ENCODE data around the gene ABCA4.

ABCA4 gene

GRCh38 chr1:94055459-94056122 lies 65.4 kb downstream of the ABCA4 start:
- no peak for DNase-seq (ENCODE audit: low spot score)

GRCh38 chr1:94050675-94051074 lies 70.3 kb downstream of the ABCA4 start:
- no peak for DNase-seq (ENCODE audit: low spot score)

DNA sequence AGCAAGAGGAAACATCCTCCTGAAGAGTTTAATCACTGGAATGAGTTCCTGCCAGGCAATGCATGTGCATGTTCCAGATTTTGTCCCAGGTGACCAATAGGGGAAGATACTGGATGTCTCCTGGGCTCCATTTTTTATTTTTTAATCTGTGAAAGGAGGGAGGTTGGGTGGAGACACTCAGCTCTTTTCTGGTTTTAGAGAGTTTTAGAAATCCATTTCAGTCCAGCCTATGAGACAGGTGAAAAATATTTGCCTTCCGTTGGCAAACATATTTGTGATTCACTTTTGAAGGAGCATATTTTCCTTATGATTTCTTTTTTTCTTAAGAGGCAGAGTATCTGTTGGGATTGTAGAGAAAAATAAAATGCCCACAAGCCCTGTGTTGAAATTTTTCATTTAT lies 70.7 kb downstream of the ABCA4 start:
- no peak for DNase-seq (ENCODE audit: low spot score)

DNA sequence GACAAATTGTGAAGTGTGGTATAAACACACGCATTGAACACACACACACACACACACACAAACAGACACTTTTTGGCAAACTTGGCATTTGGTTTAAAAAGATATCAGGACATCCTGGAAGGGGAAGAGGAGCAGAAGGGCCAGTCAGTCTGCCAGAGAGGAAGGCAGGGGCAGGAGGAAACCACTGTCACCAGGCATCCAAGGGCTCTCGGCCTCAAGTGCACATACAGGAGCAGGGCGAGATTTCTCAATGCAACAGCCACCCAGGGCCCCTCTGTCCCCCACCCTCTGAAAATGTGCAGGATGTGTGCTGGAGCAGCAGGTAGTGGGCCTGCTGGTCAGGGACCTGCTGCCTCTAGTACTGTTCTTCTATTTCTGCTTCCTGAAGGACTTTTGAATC lies 71.2 kb downstream of the ABCA4 start:
- no peak for DNase-seq (ENCODE audit: low spot score)

DNA sequence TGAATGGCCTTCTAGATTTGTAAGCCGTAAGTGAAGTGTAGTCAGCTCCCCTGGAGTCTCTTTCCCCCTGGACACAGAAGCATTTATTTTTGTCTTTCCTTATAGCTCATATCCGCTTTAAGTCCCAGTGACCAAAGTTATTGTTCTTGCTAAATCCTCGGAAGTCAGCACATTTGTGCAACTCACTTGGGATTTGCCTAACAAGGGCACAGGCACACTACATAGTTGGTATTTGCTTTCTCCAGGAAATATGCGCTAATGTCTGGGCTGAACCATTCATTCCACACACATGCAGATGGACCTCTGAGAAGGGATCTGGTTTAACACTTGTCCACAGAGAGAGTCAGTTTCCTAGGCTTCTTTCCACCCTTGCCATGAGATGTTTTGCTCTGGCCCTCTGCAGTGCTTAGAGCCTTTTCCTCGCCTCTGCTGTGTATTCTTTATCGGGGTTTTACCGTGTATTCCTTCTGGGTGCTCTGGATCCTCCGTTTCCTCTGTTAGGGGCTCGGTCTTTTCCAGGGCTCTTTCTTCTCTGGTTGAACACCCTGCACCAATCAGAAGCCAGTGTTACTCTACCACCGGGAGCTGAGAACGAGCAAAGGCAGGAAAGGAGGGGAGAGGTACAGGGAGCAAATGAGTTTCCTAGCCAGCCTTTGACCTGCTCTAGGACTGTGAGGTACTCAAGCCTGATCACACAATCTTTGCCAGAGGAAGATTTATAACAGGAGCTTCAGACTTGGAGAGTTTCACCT lies 72.4 kb downstream of the ABCA4 start:
- no peak for DNase-seq (ENCODE audit: low spot score)

DNA sequence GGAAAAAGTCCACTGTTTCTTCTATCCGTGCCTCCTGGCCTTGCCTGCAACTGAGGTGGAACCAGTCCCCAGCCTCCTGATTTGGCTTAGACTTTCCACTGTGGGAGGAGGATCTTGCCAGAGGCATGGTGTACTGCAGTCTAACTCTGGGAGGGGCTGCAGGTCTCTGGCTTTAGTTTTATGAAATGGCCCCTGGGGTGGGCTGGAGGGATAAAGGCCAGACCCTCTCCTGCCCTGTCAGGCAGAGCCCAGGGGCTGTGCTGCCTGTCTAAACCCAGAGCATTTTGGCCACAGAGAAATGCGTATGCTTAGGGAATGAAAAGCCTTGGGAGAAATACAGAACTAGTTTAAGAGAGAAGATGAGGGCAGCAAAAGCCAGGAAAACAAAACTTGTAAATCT lies 73.0 kb downstream of the ABCA4 start:
- DNase-seq (ENCODE audit: low spot score): no peak

- DNase-seq (ENCODE audit: low spot score): peak; percentile 88
Measured at GRCh38 chr1:94045465-94046056, 75.4 kb downstream of the ABCA4 start.

- DNase-seq (ENCODE audit: low spot score): peak; percentile 53
Measured at GRCh38 chr1:94044891-94045290, 76.1 kb downstream of the ABCA4 start.

DNA sequence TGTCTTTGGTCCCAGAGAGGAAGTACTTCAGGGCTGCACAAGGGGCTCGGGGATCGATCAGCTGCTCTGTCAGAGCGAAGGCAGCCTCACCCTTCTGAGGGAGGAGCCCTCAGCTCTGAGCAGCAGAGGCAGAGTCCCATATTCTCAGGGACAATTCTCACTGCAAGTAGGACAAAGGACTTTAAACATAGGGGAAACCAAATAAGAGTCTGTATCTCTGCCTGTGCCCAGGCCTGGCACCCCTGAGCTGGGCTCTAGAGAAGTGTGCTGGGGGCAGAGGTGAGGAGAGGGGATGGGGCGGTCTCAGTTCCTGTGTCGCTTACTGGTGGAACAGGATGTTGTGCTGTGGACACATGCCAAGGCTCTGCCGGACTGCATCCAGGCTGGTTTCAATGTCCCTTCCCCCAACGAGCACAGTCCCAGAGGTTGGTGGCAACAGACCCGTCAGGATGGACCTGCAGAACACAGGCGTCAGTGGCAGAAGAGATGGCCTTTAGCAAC lies 76.6 kb downstream of the ABCA4 start:
- DNase-seq (ENCODE audit: low spot score): peak; percentile 51

DNA sequence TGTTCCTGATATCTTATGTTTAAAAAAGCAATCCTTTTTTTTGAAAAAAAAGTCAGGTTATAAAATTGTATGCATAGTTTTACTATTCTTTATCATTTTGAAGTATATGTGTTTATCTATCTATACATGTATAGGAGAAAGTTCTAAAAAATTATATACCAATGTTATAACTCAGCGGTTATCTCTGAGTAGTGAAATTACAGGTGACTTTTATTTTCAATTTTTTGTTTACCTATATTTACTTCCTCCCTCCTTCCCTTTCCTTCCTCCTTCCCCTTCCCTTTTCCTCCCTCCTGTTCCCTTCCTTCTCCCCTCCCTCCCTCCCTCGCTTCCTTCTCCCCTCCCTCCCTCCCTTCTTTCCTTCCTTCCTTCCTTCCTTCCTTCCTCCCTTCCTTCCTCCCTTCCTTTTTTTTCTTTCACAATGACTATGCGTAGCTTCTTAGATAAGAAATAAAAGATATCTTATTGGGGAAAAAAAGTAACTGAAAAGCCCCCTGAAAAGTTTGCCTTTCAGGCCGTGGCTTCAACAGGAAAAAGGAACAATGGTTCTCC lies 77.1 kb downstream of the ABCA4 start:
- no peak for DNase-seq (ENCODE audit: low spot score)

GRCh38 chr1:94042388-94042787 lies 78.6 kb downstream of the ABCA4 start:
- DNase-seq (ENCODE audit: low spot score): no peak

- peak; percentile 88 for DNase-seq (ENCODE audit: low spot score)
Measured at GRCh38 chr1:94039871-94040569, 80.9 kb downstream of the ABCA4 start.

DNA sequence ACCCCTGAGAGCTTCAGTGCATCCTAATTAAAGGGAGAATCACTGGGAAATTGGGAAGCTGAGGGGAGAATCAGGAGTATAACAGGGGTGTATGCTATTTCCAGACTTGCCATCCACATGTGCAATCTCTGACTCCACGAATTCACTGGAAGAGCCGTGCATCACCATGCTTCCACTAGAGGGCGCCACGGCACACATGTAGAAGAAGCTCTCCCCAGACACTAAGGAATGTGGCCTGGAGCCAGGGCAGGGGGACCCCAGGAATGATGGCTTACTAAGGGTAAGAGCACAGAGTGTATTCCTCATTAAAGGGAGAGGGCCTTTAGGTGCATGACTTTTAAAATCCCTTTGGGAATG lies 81.5 kb downstream of the ABCA4 start:
- DNase-seq (ENCODE audit: low spot score): peak; percentile 79

DNA sequence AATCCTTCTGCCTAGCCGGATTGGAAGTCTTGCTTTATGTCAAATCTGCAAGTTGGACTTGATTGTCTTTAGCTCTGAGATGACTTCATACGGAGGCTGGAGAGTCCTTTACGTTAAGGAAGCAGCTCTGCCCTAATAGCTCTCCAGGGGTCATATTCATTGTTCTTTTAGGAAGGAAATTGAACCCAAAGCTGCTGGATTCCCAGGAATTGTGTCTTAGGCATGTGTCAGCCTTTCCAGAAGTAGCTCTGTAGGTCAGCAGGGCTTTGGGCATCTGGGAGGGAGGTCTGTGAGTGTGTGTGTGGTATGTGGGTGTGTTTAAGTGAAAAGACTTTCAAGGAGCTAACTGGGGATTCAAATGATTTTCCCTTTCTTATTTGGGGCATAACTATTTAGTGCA lies 82.4 kb downstream of the ABCA4 start:
- DNase-seq (ENCODE audit: low spot score): no peak

- DNase-seq (ENCODE audit: low spot score): no peak
Measured at GRCh38 chr1:94037392-94038229, 83.3 kb downstream of the ABCA4 start.

GRCh38 chr1:94036730-94037129 lies 84.2 kb downstream of the ABCA4 start:
- no peak for DNase-seq (ENCODE audit: low spot score)

- no peak for DNase-seq (ENCODE audit: low spot score)
Measured at GRCh38 chr1:94033849-94034248, 87.1 kb downstream of the ABCA4 start.

DNA sequence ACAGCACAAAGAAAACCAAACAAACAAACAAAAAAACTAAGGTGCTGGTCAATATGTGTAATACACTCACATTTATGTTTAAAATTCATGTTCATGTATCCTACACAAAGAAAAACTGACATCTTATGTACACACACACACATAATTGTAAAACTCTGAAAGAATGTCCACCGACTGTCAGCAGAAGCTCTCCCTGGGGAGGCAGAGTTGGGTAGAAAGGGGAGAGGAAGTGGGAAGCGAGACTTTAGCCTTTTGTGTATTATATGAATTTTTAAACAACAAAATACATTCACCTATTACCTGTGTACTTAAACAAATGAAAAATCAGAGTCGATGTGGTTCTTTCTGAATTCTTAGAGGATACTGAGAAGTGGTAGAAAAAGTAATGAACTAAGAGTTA lies 88.3 kb downstream of the ABCA4 start:
- DNase-seq (ENCODE audit: low spot score): no peak

DNA sequence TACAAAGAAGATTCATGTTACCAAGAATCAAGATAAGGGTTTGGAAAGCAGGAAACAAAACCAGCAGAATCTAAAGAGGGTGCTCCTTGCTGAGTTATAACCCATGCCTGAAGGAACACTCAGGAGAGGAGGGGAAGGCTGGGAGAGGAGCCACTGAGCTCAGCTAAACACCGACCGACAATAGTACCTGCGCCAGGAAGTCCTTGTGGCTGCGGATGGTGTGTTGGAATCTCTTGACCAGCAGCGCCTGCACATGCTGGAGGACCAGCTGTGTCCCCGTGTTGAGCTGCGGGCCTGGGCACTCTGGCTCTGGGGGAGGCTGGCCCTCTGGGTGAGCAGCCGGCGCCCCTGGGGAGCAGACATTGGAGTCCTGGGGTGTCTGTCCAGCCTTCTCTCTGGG lies 89.4 kb downstream of the ABCA4 start:
- no peak for DNase-seq (ENCODE audit: low spot score)

- DNase-seq (ENCODE audit: low spot score): no peak
Measured at GRCh38 chr1:94031154-94031553, 89.8 kb downstream of the ABCA4 start.

All from SK-N-DZ (cell line).